Mesendoderm (in vitro differentiated cells): Measurements from ENCODE around the gene DDX49.

Experiments
- DNase-seq: peaks from one replicate; pipeline ENCODE4 v3.0.0; 2013
- H2AK5ac ChIP-seq: 2 replicates; pipeline ENCODE4 v1.6.1; 2013; ENCODE audit warnings: low read length, inconsistent platforms
- H2BK120ac ChIP-seq: 2 replicates; pipeline ENCODE4 v1.6.1; 2013; ENCODE audit warnings: low read depth, mild to moderate bottlenecking, low read length, moderate library complexity, mixed read lengths
- H2BK15ac ChIP-seq: replicated peaks from 2 replicates; pipeline ENCODE4 v1.6.1; 2013; ENCODE audit warnings: low read depth, mild to moderate bottlenecking, moderate library complexity
- H2BK5ac ChIP-seq: 2 replicates; pipeline ENCODE4 v1.6.1; 2013; ENCODE audit warnings: low read length, inconsistent platforms
- H3K18ac ChIP-seq: 2 replicates; pipeline ENCODE4 v1.6.1; 2013; ENCODE audit warnings: mild to moderate bottlenecking, low read length, mixed read lengths
- H3K23ac ChIP-seq: one replicate; pipeline ENCODE4 v1.6.1; 2013; ENCODE audit warnings: low read length
- H3K27ac ChIP-seq: 2 replicates; pipeline ENCODE4 v1.5.1; 2013; ENCODE audit warnings: low read depth, mild to moderate bottlenecking, inconsistent platforms, low read length, moderate library complexity
- H3K27me3 ChIP-seq: 2 replicates; pipeline ENCODE4 v1.6.1; 2013; ENCODE audit warnings: low read length, control low read depth, mild to moderate bottlenecking, inconsistent platforms; ENCODE audit not compliant: insufficient read depth, poor library complexity
- H3K36me3 ChIP-seq: 2 replicates; pipeline ENCODE4 v1.6.1; 2013; ENCODE audit warnings: low read length, inconsistent platforms; ENCODE audit not compliant: control insufficient read depth, insufficient read depth
- H3K4ac ChIP-seq: one replicate; pipeline ENCODE4 v1.6.1; 2013; ENCODE audit warnings: low read depth, mild to moderate bottlenecking, low read length, moderate library complexity
- H3K4me1 ChIP-seq: 2 replicates; pipeline ENCODE4 v1.6.1; 2013; ENCODE audit warnings: low read depth, low read length, inconsistent platforms; ENCODE audit not compliant: control insufficient read depth
- H3K4me2 ChIP-seq: 2 replicates; pipeline ENCODE4 v1.6.1; 2013; ENCODE audit warnings: low read length
- H3K4me3 ChIP-seq: 2 replicates; pipeline ENCODE4 v1.5.1; 2013; ENCODE audit warnings: mild to moderate bottlenecking, low read length
- H3K56ac ChIP-seq: one replicate; pipeline ENCODE4 v1.6.1; 2013; ENCODE audit warnings: low read length
- H3K79me1 ChIP-seq: 2 replicates; pipeline ENCODE4 v1.6.1; 2013; ENCODE audit warnings: low read length, inconsistent platforms
- H3K79me2 ChIP-seq: 2 replicates; pipeline ENCODE4 v1.6.1; 2013; ENCODE audit warnings: mild to moderate bottlenecking, low read length; ENCODE audit not compliant: control insufficient read depth, insufficient read depth
- H3K9ac ChIP-seq: 2 replicates; pipeline ENCODE4 v1.6.1; 2013; ENCODE audit warnings: low read length, inconsistent platforms
- H4K5ac ChIP-seq: one replicate; pipeline ENCODE4 v1.6.1; 2013; ENCODE audit warnings: low read length
- H4K8ac ChIP-seq: one replicate; pipeline ENCODE4 v1.6.1; 2013; ENCODE audit warnings: low read depth, mild to moderate bottlenecking, control low read depth, low read length, moderate library complexity
- WGBS: extraction: QIAGEN DNeasy Blood & Tissue Kit; methylation state at CpG from one replicate; pipeline ENCODE4 v1.1.7; 2013; ENCODE audit warnings: low lambda C conversion rate, missing lambda C conversion rate; ENCODE audit not compliant: insufficient coverage; ENCODE audit errors: extremely low coverage; 5-methylcytosine and 5-hydroxymethylcytosine counted together

The DDX49 gene

GRCh38 chr19:18933297-18933696 lies 13.8 kb downstream of the DDX49 start:
- Histone ChIP-seq H3K23ac (no peak overlapping the region), H3K56ac (no peak overlapping the region), H3K4me3 (no peak overlapping the region), H2BK15ac (no peak overlapping the region), H3K4me1 (peaks cover 3% of the 10 kb centered on the region), H3K4ac (no peak overlapping the region), H3K79me1 (no peaks in the 10 kb centered on the region), H3K18ac (no peak overlapping the region), H3K79me2 (no peaks in the 10 kb centered on the region), H4K8ac (no peak overlapping the region), H3K9ac (no peak overlapping the region), H4K5ac (no peak overlapping the region), H2BK5ac (no peak overlapping the region), H2AK5ac (no peak overlapping the region), H3K27me3 (no peaks in the 10 kb centered on the region), H3K27ac (no peak overlapping the region), H3K4me2 (no peak overlapping the region), H3K36me3 (no peaks in the 10 kb centered on the region), H2BK120ac (no peak overlapping the region)
- no peak for DNase-seq
- WGBS, result no CpG with 5 or more reads among the region's 13 CpGs

- no peak overlapping the region for H3K4ac ChIP-seq
- H3K4me3 ChIP-seq, result no peak overlapping the region
- H3K36me3 ChIP-seq, result no peaks in the 10 kb centered on the region
- no peak overlapping the region for H4K8ac ChIP-seq
- no CpG with 5 or more reads among the region's 3 CpGs for WGBS
- H3K27ac ChIP-seq, result no peak overlapping the region
- no peak overlapping the region for H3K23ac ChIP-seq
- no peak overlapping the region for H3K18ac ChIP-seq
- no peak overlapping the region for H3K56ac ChIP-seq
- H2BK15ac ChIP-seq, result no peak overlapping the region
- no peak overlapping the region for H4K5ac ChIP-seq
- no peaks in the 10 kb centered on the region for H3K79me2 ChIP-seq
- H3K9ac ChIP-seq, result no peak overlapping the region
- H3K27me3 ChIP-seq, result peaks cover 5% of the 10 kb centered on the region
- no peak overlapping the region for H2BK120ac ChIP-seq
- no peak for DNase-seq
- H3K4me1 ChIP-seq, result no peaks in the 10 kb centered on the region
- H3K79me1 ChIP-seq, result no peaks in the 10 kb centered on the region
- H3K4me2 ChIP-seq, result no peak overlapping the region
- no peak overlapping the region for H2AK5ac ChIP-seq
- no peak overlapping the region for H2BK5ac ChIP-seq
Measured at GRCh38 chr19:18939163-18939562, 19.6 kb downstream of the DDX49 start.

DNA sequence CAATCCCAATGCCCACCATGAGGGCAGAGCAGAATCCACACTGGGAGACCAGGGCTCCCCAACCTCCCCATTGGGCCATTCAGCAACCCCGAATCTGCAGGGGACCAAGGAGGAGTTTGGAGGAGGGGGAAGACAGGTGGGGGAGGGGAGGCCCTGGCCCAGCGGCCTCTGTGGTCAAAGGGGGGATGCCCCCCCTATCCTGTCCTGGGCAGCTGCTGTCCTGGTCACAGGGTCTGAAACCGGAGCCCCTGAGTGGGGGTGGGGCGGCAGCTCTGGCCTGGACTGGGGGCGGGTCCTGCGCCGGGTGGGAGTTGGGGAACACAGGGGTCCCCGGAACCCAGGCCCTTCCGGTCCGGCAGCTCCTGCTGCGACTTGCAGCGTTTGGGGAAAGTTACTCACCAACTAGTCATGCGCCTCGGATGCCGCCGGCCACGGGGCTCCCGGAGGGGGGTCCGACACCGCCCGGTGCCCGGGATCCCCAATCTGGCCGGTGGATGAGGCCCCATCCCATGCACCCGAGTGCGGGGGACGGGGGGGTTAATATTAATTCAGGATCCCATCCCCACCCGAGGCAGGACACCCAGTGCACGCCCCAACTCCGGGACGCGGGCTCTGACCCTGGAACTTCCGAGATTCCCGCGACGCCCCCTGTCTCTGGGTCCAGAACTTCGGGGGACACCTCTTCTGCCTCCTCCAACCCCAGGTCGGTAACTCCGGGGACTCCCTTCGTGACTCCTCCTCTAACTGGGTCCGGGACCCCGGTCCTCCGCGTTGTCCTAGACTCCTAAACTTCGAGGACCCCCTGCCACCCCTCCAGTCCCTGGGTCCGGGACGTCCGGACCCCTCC lies 20.6 kb downstream of the DDX49 start:
- no peak overlapping the region for H4K8ac ChIP-seq
- no peak overlapping the region for H2BK5ac ChIP-seq
- H4K5ac ChIP-seq, result no peak overlapping the region
- no peak overlapping the region for H2BK15ac ChIP-seq
- H3K4me1 ChIP-seq, result no peaks in the 10 kb centered on the region
- H2BK120ac ChIP-seq, result no peak overlapping the region
- peaks cover 5% of the 10 kb centered on the region for H3K27me3 ChIP-seq
- no peak for DNase-seq
- H3K9ac ChIP-seq, result peak overlapping the region; percentile 63
- H3K4me3 ChIP-seq, result peak overlapping the region; percentile 34
- no peaks in the 10 kb centered on the region for H3K79me2 ChIP-seq
- H3K18ac ChIP-seq, result peak overlapping the region; percentile 91
- peak overlapping the region; percentile 89 for H3K23ac ChIP-seq
- H2AK5ac ChIP-seq, result no peak overlapping the region
- no peaks in the 10 kb centered on the region for H3K79me1 ChIP-seq
- H3K27ac ChIP-seq, result no peak overlapping the region
- H3K36me3 ChIP-seq, result no peaks in the 10 kb centered on the region
- peak overlapping the region; percentile 54 for H3K4me2 ChIP-seq
- no CpG with 5 or more reads among the region's 47 CpGs for WGBS
- peak overlapping the region; percentile 96 for H3K4ac ChIP-seq
- H3K56ac ChIP-seq, result peak overlapping the region; percentile 85

DNA sequence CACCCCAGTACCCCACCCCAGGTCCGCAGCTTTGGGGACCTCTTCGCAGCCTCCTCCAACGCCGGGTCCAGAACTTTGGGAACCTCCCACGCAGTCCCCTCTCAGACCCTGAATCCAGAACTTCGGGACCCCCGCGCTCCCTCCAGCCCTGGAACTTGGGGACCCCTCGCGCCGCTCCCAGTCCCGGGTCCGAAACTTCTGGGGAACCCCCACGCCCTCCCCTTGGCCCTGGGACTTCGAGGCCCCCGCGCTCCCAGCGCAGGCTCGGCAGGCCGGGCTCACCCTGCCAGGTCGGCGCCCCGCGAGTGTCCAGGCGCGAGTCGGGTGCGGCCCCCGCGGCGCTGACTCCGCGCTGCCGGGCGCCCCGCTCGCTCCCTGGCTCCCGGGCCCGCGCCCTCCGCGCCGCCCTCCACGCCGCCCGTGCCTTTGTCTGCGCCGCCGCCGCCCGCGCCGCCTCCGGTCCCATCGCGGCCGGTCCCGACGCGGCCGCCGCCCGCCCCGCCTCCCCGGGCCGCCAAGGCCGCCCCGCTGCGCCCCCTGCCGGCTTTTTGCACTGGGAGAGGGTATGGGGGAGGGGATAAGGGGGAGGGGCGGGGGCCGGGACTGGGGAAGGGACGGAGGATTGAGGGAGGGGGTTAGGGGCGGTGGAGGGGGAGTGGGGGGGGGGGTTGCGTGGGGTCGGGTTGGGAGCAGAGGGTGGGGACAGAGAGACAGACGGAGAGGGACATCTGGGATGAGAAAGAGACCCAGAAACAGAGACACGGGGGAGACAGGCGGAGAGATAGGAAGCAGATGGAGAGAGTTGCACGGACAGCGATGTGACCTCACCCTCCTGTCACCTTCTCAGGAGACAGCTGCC lies 21.5 kb downstream of the DDX49 start, which contains the start of gene HOMER3:
Gene HOMER3, minus strand, starts transcription at position 449 of the 859 bp plus-strand sequence. CDS start 2,235 bp downstream, outside the sequence.
- Histone ChIP-seq H3K79me1 (no peaks in the 10 kb centered on the region), H3K4me1 (no peaks in the 10 kb centered on the region), H2BK15ac (no peak within 1 kb of the TSS), H3K4ac (peak within 1 kb of the TSS; percentile 96), H2BK120ac (peak within 1 kb of the TSS; percentile 54), H3K27me3 (peaks cover 5% of the 10 kb centered on the region), H4K8ac (no peak within 1 kb of the TSS), H4K5ac (no peak within 1 kb of the TSS), H3K4me3 (peak within 1 kb of the TSS; percentile 34), H3K27ac (no peak within 1 kb of the TSS), H3K56ac (peak within 1 kb of the TSS; percentile 85), H2BK5ac (no peak within 1 kb of the TSS), H3K9ac (peak within 1 kb of the TSS; percentile 63), H3K18ac (peak within 1 kb of the TSS; percentile 91), H3K36me3 (no peaks in the 10 kb centered on the region), H3K4me2 (peak within 1 kb of the TSS; percentile 54), H2AK5ac (no peak within 1 kb of the TSS), H3K23ac (no peak within 1 kb of the TSS), H3K79me2 (no peaks in the 10 kb centered on the region)
- peak; percentile 53 for DNase-seq
- WGBS, result no CpG with 5 or more reads among the region's 81 CpGs

- no peak overlapping the region for H3K56ac ChIP-seq
- no peak overlapping the region for H3K4me3 ChIP-seq
- peak overlapping the region; percentile 16 for H3K4me2 ChIP-seq
- no peak overlapping the region for H3K18ac ChIP-seq
- H3K79me2 ChIP-seq, result no peaks in the 10 kb centered on the region
- no CpG with 5 or more reads among the region's 18 CpGs for WGBS
- no peak overlapping the region for H4K8ac ChIP-seq
- H3K79me1 ChIP-seq, result no peaks in the 10 kb centered on the region
- no peaks in the 10 kb centered on the region for H3K4me1 ChIP-seq
- H4K5ac ChIP-seq, result no peak overlapping the region
- no peak for DNase-seq
- H3K27me3 ChIP-seq, result peaks cover 5% of the 10 kb centered on the region
- no peak overlapping the region for H2BK5ac ChIP-seq
- H3K9ac ChIP-seq, result no peak overlapping the region
- H2BK120ac ChIP-seq, result no peak overlapping the region
- no peak overlapping the region for H3K27ac ChIP-seq
- H2AK5ac ChIP-seq, result no peak overlapping the region
- no peak overlapping the region for H2BK15ac ChIP-seq
- no peak overlapping the region for H3K4ac ChIP-seq
- no peak overlapping the region for H3K23ac ChIP-seq
- no peaks in the 10 kb centered on the region for H3K36me3 ChIP-seq
Measured at GRCh38 chr19:18941628-18942354, 22.3 kb downstream of the DDX49 start.
